Measurements from ENCODE around the gene STAG1. TPM values are rescaled to one million over a fixed set of nuclear protein-coding genes. Genes with fewer than 3 reads are reported as not detected.

STAG1 gene
- total RNA-seq, 1 experiment from 2014 or later, result 43.7 TPM

DNA sequence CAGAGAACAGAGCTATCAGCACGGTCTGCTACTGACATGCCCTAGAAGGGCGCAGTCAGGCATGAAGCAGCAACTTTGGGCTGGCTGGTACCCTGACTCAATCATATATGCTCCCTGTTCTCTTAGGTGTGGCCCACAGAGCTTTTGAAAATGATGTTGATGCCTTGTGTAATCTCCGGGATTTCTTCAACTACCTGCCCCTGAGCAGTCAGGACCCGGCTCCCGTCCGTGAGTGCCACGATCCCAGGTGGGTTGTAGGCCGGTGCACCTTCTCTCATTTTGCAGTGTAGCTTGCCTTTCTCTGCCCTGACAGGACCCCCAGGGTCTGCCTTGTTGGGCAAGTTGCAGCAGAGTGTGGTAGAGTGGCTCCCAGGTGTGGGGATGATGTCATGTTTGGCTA lies 454.4 kb downstream of the STAG1 start:
- in situ Hi-C loops (cut with HindIII; ENCODE audit: low pct_unique_long_range_greater_than_20kb, low sequenced_read_pairs), result no loop called here
- Histone ChIP-seq H3K9me3 (ENCODE audit: control insufficient read depth, insufficient read depth, low read depth, low read length) (no peaks in the 10 kb centered on the region), H3K4me1 (ENCODE audit: control insufficient read depth, insufficient read depth, low read length) (no peaks in the 10 kb centered on the region), H3K4me3 (ENCODE audit: low read depth in 2 of 2, low read length in 2 of 2) (no peak overlapping the region), H3K27ac (ENCODE audit: low read length) (no peak overlapping the region), H3K36me3 (ENCODE audit: control insufficient read depth, insufficient read depth, low read length) (peaks cover 4% of the 10 kb centered on the region), H3K27me3 (ENCODE audit: control insufficient read depth, insufficient read depth, low read length) (no peaks in the 10 kb centered on the region)
- ChIA-PET POLR2A (no interaction called here), CTCF (no interaction called here)
- TF ChIP-seq, protein P1, sequence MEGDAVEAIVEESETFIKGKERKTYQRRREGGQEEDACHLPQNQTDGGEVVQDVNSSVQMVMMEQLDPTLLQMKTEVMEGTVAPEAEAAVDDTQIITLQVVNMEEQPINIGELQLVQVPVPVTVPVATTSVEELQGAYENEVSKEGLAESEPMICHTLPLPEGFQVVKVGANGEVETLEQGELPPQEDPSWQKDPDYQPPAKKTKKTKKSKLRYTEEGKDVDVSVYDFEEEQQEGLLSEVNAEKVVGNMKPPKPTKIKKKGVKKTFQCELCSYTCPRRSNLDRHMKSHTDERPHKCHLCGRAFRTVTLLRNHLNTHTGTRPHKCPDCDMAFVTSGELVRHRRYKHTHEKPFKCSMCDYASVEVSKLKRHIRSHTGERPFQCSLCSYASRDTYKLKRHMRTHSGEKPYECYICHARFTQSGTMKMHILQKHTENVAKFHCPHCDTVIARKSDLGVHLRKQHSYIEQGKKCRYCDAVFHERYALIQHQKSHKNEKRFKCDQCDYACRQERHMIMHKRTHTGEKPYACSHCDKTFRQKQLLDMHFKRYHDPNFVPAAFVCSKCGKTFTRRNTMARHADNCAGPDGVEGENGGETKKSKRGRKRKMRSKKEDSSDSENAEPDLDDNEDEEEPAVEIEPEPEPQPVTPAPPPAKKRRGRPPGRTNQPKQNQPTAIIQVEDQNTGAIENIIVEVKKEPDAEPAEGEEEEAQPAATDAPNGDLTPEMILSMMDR (IDR thresholded peaks at IDR 0.05), result no peak
- no peak for TF ChIP-seq TCF7L2 (IDR thresholded peaks at IDR 0.05; ENCODE audit: low read depth, low read length)
- TF ChIP-seq POLR2AphosphoS5 (IDR thresholded peaks at IDR 0.05; ENCODE audit: low read depth, low read length), result no peak
- no peak for TF ChIP-seq SIN3A (IDR thresholded peaks at IDR 0.05; ENCODE audit: borderline replicate concordance, insufficient read depth, low read depth, low read length)
- TF ChIP-seq, protein P2, sequence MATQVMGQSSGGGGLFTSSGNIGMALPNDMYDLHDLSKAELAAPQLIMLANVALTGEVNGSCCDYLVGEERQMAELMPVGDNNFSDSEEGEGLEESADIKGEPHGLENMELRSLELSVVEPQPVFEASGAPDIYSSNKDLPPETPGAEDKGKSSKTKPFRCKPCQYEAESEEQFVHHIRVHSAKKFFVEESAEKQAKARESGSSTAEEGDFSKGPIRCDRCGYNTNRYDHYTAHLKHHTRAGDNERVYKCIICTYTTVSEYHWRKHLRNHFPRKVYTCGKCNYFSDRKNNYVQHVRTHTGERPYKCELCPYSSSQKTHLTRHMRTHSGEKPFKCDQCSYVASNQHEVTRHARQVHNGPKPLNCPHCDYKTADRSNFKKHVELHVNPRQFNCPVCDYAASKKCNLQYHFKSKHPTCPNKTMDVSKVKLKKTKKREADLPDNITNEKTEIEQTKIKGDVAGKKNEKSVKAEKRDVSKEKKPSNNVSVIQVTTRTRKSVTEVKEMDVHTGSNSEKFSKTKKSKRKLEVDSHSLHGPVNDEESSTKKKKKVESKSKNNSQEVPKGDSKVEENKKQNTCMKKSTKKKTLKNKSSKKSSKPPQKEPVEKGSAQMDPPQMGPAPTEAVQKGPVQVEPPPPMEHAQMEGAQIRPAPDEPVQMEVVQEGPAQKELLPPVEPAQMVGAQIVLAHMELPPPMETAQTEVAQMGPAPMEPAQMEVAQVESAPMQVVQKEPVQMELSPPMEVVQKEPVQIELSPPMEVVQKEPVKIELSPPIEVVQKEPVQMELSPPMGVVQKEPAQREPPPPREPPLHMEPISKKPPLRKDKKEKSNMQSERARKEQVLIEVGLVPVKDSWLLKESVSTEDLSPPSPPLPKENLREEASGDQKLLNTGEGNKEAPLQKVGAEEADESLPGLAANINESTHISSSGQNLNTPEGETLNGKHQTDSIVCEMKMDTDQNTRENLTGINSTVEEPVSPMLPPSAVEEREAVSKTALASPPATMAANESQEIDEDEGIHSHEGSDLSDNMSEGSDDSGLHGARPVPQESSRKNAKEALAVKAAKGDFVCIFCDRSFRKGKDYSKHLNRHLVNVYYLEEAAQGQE (IDR thresholded peaks at IDR 0.05; ENCODE audit: insufficient read depth in 1 of 2, low read depth in 2 of 2, low read length in 1 of 2), result no peak
- no TSS peak for BruUV-seq (replicated peaks)
- DNase-seq (ENCODE audit: low read depth, low spot score) (no peak), ATAC-seq (no peak)
- intact Hi-C loops (cut with micrococcal nuclease; ENCODE audit: unreplicated experiment), result no loop called here

DNA sequence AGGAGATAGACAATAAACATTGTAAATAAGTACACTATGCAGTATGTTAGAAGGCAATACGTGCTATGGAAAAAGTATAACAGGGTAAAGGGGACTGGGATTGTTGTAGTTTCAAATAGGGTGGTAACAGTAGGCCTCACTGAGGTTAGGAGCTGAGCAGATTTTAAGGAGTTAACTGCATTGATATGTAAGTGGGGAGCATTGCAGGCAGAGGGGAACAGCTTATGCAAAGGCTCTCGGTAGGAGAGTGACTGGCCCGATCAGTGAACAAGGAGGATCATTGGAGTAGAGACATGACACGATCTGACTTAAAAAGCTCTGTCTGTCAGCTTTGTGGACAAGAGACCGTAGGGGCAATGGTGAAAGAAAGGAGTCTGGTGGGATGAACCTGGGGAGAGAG lies 455.2 kb downstream of the STAG1 start:
- no peaks in the 10 kb centered on the region for H3K4me1 ChIP-seq (ENCODE audit: control insufficient read depth, insufficient read depth, low read length)
- TF ChIP-seq, protein P1 (IDR thresholded peaks at IDR 0.05), result no peak
- TF ChIP-seq SIN3A (IDR thresholded peaks at IDR 0.05; ENCODE audit: borderline replicate concordance, insufficient read depth, low read depth, low read length) (no peak), TCF7L2 (IDR thresholded peaks at IDR 0.05; ENCODE audit: low read depth, low read length) (no peak), POLR2AphosphoS5 (IDR thresholded peaks at IDR 0.05; ENCODE audit: low read depth, low read length) (no peak)
- TF ChIP-seq, protein P2 (IDR thresholded peaks at IDR 0.05; ENCODE audit: insufficient read depth in 1 of 2, low read depth in 2 of 2, low read length in 1 of 2), result no peak
- no peak overlapping the region for H3K27ac ChIP-seq (ENCODE audit: low read length)
- peaks cover 4% of the 10 kb centered on the region for H3K36me3 ChIP-seq (ENCODE audit: control insufficient read depth, insufficient read depth, low read length)
- in situ Hi-C loops (cut with HindIII; ENCODE audit: low pct_unique_long_range_greater_than_20kb, low sequenced_read_pairs) (no loop called here), intact Hi-C loops (cut with micrococcal nuclease; ENCODE audit: unreplicated experiment) (no loop called here)
- ChIA-PET CTCF (no interaction called here), POLR2A (no interaction called here)
- DNase-seq (ENCODE audit: low read depth, low spot score), result no peak
- no peak for ATAC-seq
- no TSS peak for BruUV-seq (replicated peaks)
- no peaks in the 10 kb centered on the region for H3K27me3 ChIP-seq (ENCODE audit: control insufficient read depth, insufficient read depth, low read length)
- H3K4me3 ChIP-seq (ENCODE audit: low read depth in 2 of 2, low read length in 2 of 2), result no peak overlapping the region
- H3K9me3 ChIP-seq (ENCODE audit: control insufficient read depth, insufficient read depth, low read depth, low read length), result no peaks in the 10 kb centered on the region

Data from Panc1 (cell line).